Panc1 (cell line): Measurements from ENCODE around the gene TMEM63B. TPM values are rescaled to one million over a fixed set of nuclear protein-coding genes. Genes with fewer than 3 reads are reported as not detected.

Experiments used
- ATAC-seq: fragments of 200-7000 bp; cut with Tn5 transposase; 2 replicates; pipeline ENCODE4 v1.9.1; 2020; ENCODE audit warnings: mild to moderate bottlenecking, moderate library complexity
- BruUV-seq: library from RNA; stranded (reverse); fragments of 400-500 nt; replicated peaks from 2 replicates; lab custom pipeline; 2021; lab: Mats Ljungman, UMichigan
- CTCF ChIA-PET: fragments of 300-600 bp; sonication (Branson Sonifier 250); formaldehyde crosslinking; loops from one replicate; lab custom pipeline; 2022; ENCODE audit warnings: antibody characterized with exemption; lab: Charles Lee
- POLR2A ChIA-PET: fragments of 300-600 bp; sonication (Branson Sonifier 250); formaldehyde crosslinking; loops from one replicate; lab custom pipeline; 2022; ENCODE audit warnings: antibody characterized with exemption; lab: Charles Lee
- DNase-seq: peaks from one replicate; pipeline ENCODE4 v3.0.0-alpha.2; 2010; ENCODE audit warnings: low read depth, low spot score
- H3K27ac ChIP-seq: 2 replicates; pipeline ENCODE4 v1.5.1; 2011; ENCODE audit warnings: mild to moderate bottlenecking, low read length, inconsistent platforms
- H3K27me3 ChIP-seq: fragments of 200-500 bp; sonication (Bioruptor generic); 2 replicates; pipeline ENCODE4 v1.6.0; 2014; ENCODE audit warnings: low read length, inconsistent platforms; ENCODE audit not compliant: control insufficient read depth, insufficient read depth
- H3K36me3 ChIP-seq: fragments of 200-500 bp; sonication (Bioruptor generic); 2 replicates; pipeline ENCODE4 v1.5.1; 2014; ENCODE audit warnings: inconsistent platforms, mild to moderate bottlenecking, low read length, moderate library complexity; ENCODE audit not compliant: control insufficient read depth, insufficient read depth
- H3K4me1 ChIP-seq: 2 replicates; pipeline ENCODE4 v1.5.1; 2011; ENCODE audit warnings: inconsistent platforms, mild to moderate bottlenecking, low read length, moderate library complexity; ENCODE audit not compliant: control insufficient read depth, insufficient read depth
- H3K4me3 ChIP-seq, 2 experiments: 2 replicates each; pipeline ENCODE4 v1.5.1; 2011 to 2012; ENCODE audit warnings: low read depth in 2 of 2, low read length in 2 of 2, mild to moderate bottlenecking in 2 of 2, inconsistent platforms in 1 of 2, moderate library complexity in 1 of 2
- H3K9me3 ChIP-seq: fragments of 200-500 bp; sonication (Bioruptor generic); 2 replicates; pipeline ENCODE4 v1.5.1; 2014; ENCODE audit warnings: low read depth, mild to moderate bottlenecking, inconsistent platforms, low read length, moderate library complexity; ENCODE audit not compliant: control insufficient read depth, insufficient read depth
- POLR2AphosphoS5 ChIP-seq: IDR thresholded peaks from 2 replicates; pipeline ENCODE4 v1.6.1; 2012; ENCODE audit warnings: mild to moderate bottlenecking, low read depth, low read length, moderate library complexity
- SIN3A ChIP-seq: IDR thresholded peaks from 2 replicates; pipeline ENCODE4 v1.6.1; 2012; ENCODE audit warnings: low read depth, mild to moderate bottlenecking, low read length, moderate library complexity, borderline replicate concordance; ENCODE audit not compliant: insufficient read depth
- TCF7L2 ChIP-seq: IDR thresholded peaks from 2 replicates; pipeline ENCODE4 v1.6.1; 2011; ENCODE audit warnings: mild to moderate bottlenecking, low read depth, low read length, inconsistent platforms
- in situ Hi-C: cut with HindIII; loops from 2 replicates; pipeline ENCODE4 v1.10.0; 2016; ENCODE audit warnings: low sequenced_read_pairs, low pct_unique_long_range_greater_than_20kb
- intact Hi-C: fragments of 100-400 bp; cut with micrococcal nuclease; formaldehyde crosslinking; loops from one replicate; pipeline ENCODE4 v1.10.0; 2022; ENCODE audit not compliant: unreplicated experiment
- total RNA-seq: library from RNA; stranded (reverse); gene quantifications from one replicate; pipeline ENCODE4 v1.2.1, GENCODE V29; 2021; ENCODE audit not compliant: unreplicated experiment
- TF ChIP-seq, protein P1 (sequence below): fragments of 450-650 bp; IDR thresholded peaks from 2 replicates; pipeline ENCODE4 v1.5.1; 2017; ENCODE audit warnings: mild to moderate bottlenecking
- TF ChIP-seq, protein P2 (sequence below), 2 experiments: IDR thresholded peaks; 2 replicates each; pipeline ENCODE4 v1.6.1; 2011 to 2012; ENCODE audit warnings: low read depth in 2 of 2, control low read depth in 1 of 2, low read length in 1 of 2, mild to moderate bottlenecking in 1 of 2, moderate library complexity in 1 of 2; ENCODE audit not compliant: insufficient read depth in 1 of 2

The TMEM63B gene
- total RNA-seq, 1 experiment from 2014 or later: 54.1 TPM

DNA sequence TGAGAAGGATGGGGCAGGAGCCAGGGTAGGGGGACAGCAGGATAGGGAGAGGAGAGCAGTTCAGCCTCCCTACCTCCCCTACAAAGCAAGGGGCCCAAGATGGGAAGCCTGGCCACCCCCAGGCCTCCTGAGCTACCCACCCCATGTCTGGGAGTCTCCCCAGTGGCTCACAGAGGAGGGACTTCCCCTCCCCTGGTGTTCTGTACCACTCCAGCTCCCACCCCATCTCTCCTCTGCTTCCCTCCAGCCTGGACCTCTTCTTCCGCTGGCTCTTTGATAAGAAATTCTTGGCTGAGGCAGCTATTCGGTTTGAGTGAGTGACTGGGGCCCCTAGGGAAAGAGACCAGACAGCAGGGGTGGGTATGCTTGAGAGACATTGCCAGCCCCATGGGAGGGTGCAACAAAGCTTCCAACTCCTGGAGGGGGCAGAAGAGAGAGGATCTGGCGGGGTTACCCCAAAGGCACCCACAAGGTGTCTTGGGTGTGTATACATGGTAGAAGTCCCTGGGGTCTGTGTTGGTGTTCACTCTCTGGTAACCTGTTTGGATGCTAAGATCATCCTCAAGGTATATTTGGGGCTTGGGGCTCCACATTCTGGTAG is 23.1 kb downstream of the TMEM63B start:
- ATAC-seq: no peak
- POLR2A ChIA-PET: no interaction called here
- Histone ChIP-seq H3K4me3 (no peak overlapping the region), H3K27me3 (no peaks in the 10 kb centered on the region), H3K9me3 (no peaks in the 10 kb centered on the region), H3K4me1 (peaks cover 4% of the 10 kb centered on the region; the same call in 1 of the 2 replicates), H3K36me3 (no peaks in the 10 kb centered on the region), H3K27ac (no peak overlapping the region)
- in situ Hi-C loops (no loop called here), intact Hi-C loops (no loop called here)
- TF ChIP-seq, protein P1, sequence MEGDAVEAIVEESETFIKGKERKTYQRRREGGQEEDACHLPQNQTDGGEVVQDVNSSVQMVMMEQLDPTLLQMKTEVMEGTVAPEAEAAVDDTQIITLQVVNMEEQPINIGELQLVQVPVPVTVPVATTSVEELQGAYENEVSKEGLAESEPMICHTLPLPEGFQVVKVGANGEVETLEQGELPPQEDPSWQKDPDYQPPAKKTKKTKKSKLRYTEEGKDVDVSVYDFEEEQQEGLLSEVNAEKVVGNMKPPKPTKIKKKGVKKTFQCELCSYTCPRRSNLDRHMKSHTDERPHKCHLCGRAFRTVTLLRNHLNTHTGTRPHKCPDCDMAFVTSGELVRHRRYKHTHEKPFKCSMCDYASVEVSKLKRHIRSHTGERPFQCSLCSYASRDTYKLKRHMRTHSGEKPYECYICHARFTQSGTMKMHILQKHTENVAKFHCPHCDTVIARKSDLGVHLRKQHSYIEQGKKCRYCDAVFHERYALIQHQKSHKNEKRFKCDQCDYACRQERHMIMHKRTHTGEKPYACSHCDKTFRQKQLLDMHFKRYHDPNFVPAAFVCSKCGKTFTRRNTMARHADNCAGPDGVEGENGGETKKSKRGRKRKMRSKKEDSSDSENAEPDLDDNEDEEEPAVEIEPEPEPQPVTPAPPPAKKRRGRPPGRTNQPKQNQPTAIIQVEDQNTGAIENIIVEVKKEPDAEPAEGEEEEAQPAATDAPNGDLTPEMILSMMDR: no peak
- TF ChIP-seq, protein P2, sequence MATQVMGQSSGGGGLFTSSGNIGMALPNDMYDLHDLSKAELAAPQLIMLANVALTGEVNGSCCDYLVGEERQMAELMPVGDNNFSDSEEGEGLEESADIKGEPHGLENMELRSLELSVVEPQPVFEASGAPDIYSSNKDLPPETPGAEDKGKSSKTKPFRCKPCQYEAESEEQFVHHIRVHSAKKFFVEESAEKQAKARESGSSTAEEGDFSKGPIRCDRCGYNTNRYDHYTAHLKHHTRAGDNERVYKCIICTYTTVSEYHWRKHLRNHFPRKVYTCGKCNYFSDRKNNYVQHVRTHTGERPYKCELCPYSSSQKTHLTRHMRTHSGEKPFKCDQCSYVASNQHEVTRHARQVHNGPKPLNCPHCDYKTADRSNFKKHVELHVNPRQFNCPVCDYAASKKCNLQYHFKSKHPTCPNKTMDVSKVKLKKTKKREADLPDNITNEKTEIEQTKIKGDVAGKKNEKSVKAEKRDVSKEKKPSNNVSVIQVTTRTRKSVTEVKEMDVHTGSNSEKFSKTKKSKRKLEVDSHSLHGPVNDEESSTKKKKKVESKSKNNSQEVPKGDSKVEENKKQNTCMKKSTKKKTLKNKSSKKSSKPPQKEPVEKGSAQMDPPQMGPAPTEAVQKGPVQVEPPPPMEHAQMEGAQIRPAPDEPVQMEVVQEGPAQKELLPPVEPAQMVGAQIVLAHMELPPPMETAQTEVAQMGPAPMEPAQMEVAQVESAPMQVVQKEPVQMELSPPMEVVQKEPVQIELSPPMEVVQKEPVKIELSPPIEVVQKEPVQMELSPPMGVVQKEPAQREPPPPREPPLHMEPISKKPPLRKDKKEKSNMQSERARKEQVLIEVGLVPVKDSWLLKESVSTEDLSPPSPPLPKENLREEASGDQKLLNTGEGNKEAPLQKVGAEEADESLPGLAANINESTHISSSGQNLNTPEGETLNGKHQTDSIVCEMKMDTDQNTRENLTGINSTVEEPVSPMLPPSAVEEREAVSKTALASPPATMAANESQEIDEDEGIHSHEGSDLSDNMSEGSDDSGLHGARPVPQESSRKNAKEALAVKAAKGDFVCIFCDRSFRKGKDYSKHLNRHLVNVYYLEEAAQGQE (IDR thresholded peaks at IDR 0.05; ENCODE audit: insufficient read depth in 1 of 2, low read depth in 2 of 2, low read length in 1 of 2): no peak
- TF ChIP-seq POLR2AphosphoS5 (no peak), TCF7L2 (no peak), SIN3A (no peak)
- CTCF ChIA-PET: no interaction called here
- no peak for DNase-seq
- no TSS peak for BruUV-seq

DNA sequence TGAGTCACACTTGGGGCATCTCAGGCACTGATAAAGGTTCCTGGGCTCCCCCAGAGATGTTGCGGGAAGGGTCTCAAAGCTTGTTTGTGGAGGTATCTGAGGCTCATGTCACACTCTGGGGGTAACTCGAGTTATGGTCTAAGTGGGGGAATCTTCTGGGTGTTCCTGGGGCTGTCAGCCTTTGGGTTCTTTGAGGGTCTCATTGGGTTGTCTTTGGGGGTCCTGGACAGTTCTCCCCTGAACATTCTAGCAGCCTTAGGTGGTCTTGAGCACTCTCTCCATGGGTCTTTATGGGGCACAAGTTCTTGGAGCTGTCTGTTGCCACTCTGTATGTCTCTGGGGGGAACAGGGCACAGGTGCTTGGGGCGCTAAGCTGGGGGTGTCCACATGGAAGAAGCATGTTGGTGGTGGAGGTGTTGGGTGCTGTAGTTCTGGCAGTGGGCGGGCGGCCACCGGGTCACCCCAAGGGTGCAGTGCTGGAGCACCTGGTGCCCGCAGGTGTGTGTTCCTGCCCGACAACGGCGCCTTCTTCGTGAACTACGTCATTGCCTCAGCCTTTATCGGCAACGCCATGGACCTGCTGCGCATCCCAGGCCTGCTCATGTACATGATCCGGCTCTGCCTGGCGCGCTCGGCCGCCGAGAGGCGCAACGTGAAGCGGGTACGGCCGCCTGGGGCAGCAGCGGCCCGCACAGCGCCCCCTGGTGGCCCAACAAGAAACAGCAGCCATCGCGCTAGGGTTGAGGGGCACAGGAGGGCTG is 24.2 kb downstream of the TMEM63B start:
- TF ChIP-seq, protein P1: peak; percentile 100
- TF ChIP-seq POLR2AphosphoS5 (no peak), TCF7L2 (no peak), SIN3A (no peak)
- TF ChIP-seq, protein P2 (IDR thresholded peaks at IDR 0.05; ENCODE audit: insufficient read depth in 1 of 2, low read depth in 2 of 2, low read length in 1 of 2): no peak
- CTCF ChIA-PET: interaction anchor here (0.5 kb wide), 1 partner anchor 27 kb away, joined by 3 read pairs; no protein-coding TSS in a partner anchor
- intact Hi-C loops: loop anchor here (1.0 kb wide), 1 partner anchor 55 kb away; no protein-coding TSS in a partner anchor
- in situ Hi-C loops: no loop called here
- POLR2A ChIA-PET: no interaction called here
- Histone ChIP-seq H3K27me3 (no peaks in the 10 kb centered on the region), H3K9me3 (no peaks in the 10 kb centered on the region), H3K27ac (no peak overlapping the region), H3K36me3 (no peaks in the 10 kb centered on the region), H3K4me1 (peaks cover 9% of the 10 kb centered on the region), H3K4me3 (no peak overlapping the region)
- DNase-seq (no peak), ATAC-seq (peak; percentile 86)
- BruUV-seq: no TSS peak
